H9 (cell line): ENCODE data around the gene SLC4A3. TPM values are rescaled to one million over a fixed set of nuclear protein-coding genes. Genes with fewer than 3 reads are reported as not detected.

Experiments
- DNase-seq: peaks from one replicate; pipeline ENCODE4 v3.0.0-alpha.2; 2017
- H2AFZ ChIP-seq: one replicate; pipeline ENCODE4 v1.6.1; 2013; ENCODE audit warnings: mild to moderate bottlenecking, low read length, control low read depth, moderate library complexity
- H2AK5ac ChIP-seq: 2 replicates; pipeline ENCODE4 v1.6.1; 2013; ENCODE audit warnings: low read length, control low read depth, mixed read lengths; ENCODE audit not compliant: insufficient read length
- H2BK120ac ChIP-seq: one replicate; pipeline ENCODE4 v1.6.1; 2013; ENCODE audit warnings: low read depth, mild to moderate bottlenecking, low read length, control low read depth, inconsistent platforms; ENCODE audit not compliant: poor library complexity, severe bottlenecking
- H2BK12ac ChIP-seq: 2 replicates; pipeline ENCODE4 v1.6.1; 2013; ENCODE audit warnings: low read length, control low read depth, mixed read lengths, low read depth; ENCODE audit not compliant: insufficient read length
- H2BK15ac ChIP-seq: 2 replicates; pipeline ENCODE4 v1.6.1; 2013; ENCODE audit warnings: low read depth, low read length, control low read depth
- H2BK20ac ChIP-seq: one replicate; pipeline ENCODE4 v1.6.1; 2013; ENCODE audit warnings: low read depth, mild to moderate bottlenecking, low read length, control low read depth, inconsistent platforms; ENCODE audit not compliant: poor library complexity, severe bottlenecking
- H2BK5ac ChIP-seq: 2 replicates; pipeline ENCODE4 v1.6.1; 2013; ENCODE audit warnings: low read length, control low read depth, mixed read lengths; ENCODE audit not compliant: insufficient read length
- H3K14ac ChIP-seq: 2 replicates; pipeline ENCODE4 v1.6.1; 2013; ENCODE audit warnings: low read length, control low read depth; ENCODE audit not compliant: insufficient read depth
- H3K18ac ChIP-seq: 2 replicates; pipeline ENCODE4 v1.6.1; 2013; ENCODE audit warnings: low read depth, mild to moderate bottlenecking, mixed read lengths, low read length, control low read depth; ENCODE audit not compliant: insufficient read length
- H3K23ac ChIP-seq: 2 replicates; pipeline ENCODE4 v1.6.1; 2013; ENCODE audit warnings: low read length, control low read depth, mixed read lengths, low read depth; ENCODE audit not compliant: insufficient read length
- H3K23me2 ChIP-seq: 2 replicates; pipeline ENCODE4 v1.6.1; 2013; ENCODE audit warnings: low read depth, mild to moderate bottlenecking, mixed read lengths, low read length, control low read depth; ENCODE audit not compliant: insufficient read length, poor library complexity, severe bottlenecking
- H3K27ac ChIP-seq: 2 replicates; pipeline ENCODE4 v1.5.1; 2013; ENCODE audit warnings: low read length, control low read depth, mixed read lengths, low read depth; ENCODE audit not compliant: insufficient read length
- H3K27me3 ChIP-seq: 2 replicates; pipeline ENCODE4 v1.6.1; 2013; ENCODE audit warnings: low read length, control low read depth, inconsistent platforms; ENCODE audit not compliant: insufficient read depth
- H3K4ac ChIP-seq: 2 replicates; pipeline ENCODE4 v1.6.1; 2013; ENCODE audit warnings: low read depth, mild to moderate bottlenecking, control low read depth, inconsistent platforms, low read length, moderate library complexity
- H3K4me1 ChIP-seq: 2 replicates; pipeline ENCODE4 v1.6.1; 2013; ENCODE audit warnings: low read length, control low read depth, inconsistent platforms; ENCODE audit not compliant: insufficient read depth
- H3K4me2 ChIP-seq: 2 replicates; pipeline ENCODE4 v1.6.1; 2013; ENCODE audit warnings: low read length, control low read depth, mixed read lengths; ENCODE audit not compliant: insufficient read length, insufficient read depth
- H3K56ac ChIP-seq: 2 replicates; pipeline ENCODE4 v1.6.1; 2013; ENCODE audit warnings: low read depth, mild to moderate bottlenecking, mixed read lengths, low read length, control low read depth; ENCODE audit not compliant: insufficient read length
- H3K79me1 ChIP-seq: 2 replicates; pipeline ENCODE4 v1.6.1; 2013; ENCODE audit warnings: low read depth, mild to moderate bottlenecking, moderate library complexity, low read length, control low read depth, inconsistent platforms; ENCODE audit not compliant: insufficient read depth, poor library complexity, severe bottlenecking
- H3K79me2 ChIP-seq: 2 replicates; pipeline ENCODE4 v1.6.1; 2013; ENCODE audit warnings: low read length, control low read depth, inconsistent platforms; ENCODE audit not compliant: insufficient read depth
- H3K9ac ChIP-seq: 2 replicates; pipeline ENCODE4 v1.6.1; 2013; ENCODE audit warnings: low read length, control low read depth, mixed read lengths; ENCODE audit not compliant: insufficient read length; ENCODE audit errors: extremely low read depth
- H3K9me3 ChIP-seq: one replicate; pipeline ENCODE4 v1.6.1; 2013; ENCODE audit warnings: low read depth, low read length, inconsistent platforms; ENCODE audit not compliant: control insufficient read depth
- H3T11ph ChIP-seq: one replicate; pipeline ENCODE4 v1.6.1; 2013; ENCODE audit warnings: mild to moderate bottlenecking, low read length, control low read depth, inconsistent platforms
- H4K20me1 ChIP-seq: one replicate; pipeline ENCODE4 v1.6.1; 2013; ENCODE audit not compliant: control insufficient read depth, insufficient read length, insufficient read depth
- H4K5ac ChIP-seq: 2 replicates; pipeline ENCODE4 v1.6.1; 2013; ENCODE audit warnings: low read depth, mild to moderate bottlenecking, mixed read lengths, low read length, control low read depth; ENCODE audit not compliant: insufficient read length
- H4K8ac ChIP-seq: replicated peaks from 2 replicates; pipeline ENCODE4 v1.6.1; 2013; ENCODE audit warnings: low read length, control low read depth, mixed read lengths, low read depth; ENCODE audit not compliant: insufficient read length
- H4K91ac ChIP-seq: 2 replicates; pipeline ENCODE4 v1.6.1; 2013; ENCODE audit warnings: low read depth, mild to moderate bottlenecking, moderate library complexity, mixed read lengths, low read length, control low read depth; ENCODE audit not compliant: insufficient read length
- H3K27ac Mint-ChIP-seq, 3 experiments: 2 replicates in 2 of 3; 3 replicates in 1 of 3; pipeline ENCODE4 v1.8.0; 2020 to 2021; ENCODE audit warnings: mixed read lengths in 3 of 3, mild to moderate bottlenecking in 1 of 3, moderate library complexity in 1 of 3
- H3K27me3 Mint-ChIP-seq: 2 replicates; pipeline ENCODE4 v1.8.0; 2021; ENCODE audit warnings: low read depth, mild to moderate bottlenecking, moderate library complexity, mixed read lengths
- H3K36me3 Mint-ChIP-seq, 3 experiments: 2 replicates in 2 of 3; 3 replicates in 1 of 3; pipeline ENCODE4 v1.8.0; 2020 to 2021; ENCODE audit warnings: low read depth in 3 of 3, mixed read lengths in 3 of 3; ENCODE audit not compliant: insufficient read depth in 1 of 3
- H3K4me1 Mint-ChIP-seq, 2 experiments: 2 replicates each; pipeline ENCODE4 v1.8.0; 2020; ENCODE audit warnings: mixed read lengths in 2 of 2
- H3K4me3 Mint-ChIP-seq, 2 experiments: 2 replicates in 1 of 2; 3 replicates in 1 of 2; pipeline ENCODE4 v1.8.0; 2020 to 2021; ENCODE audit warnings: mild to moderate bottlenecking in 2 of 2, mixed read lengths in 2 of 2, moderate library complexity in 1 of 2
- H3K9me3 Mint-ChIP-seq, 2 experiments: 2 replicates in 1 of 2; 3 replicates in 1 of 2; pipeline ENCODE4 v1.8.0; 2020; ENCODE audit warnings: mild to moderate bottlenecking in 2 of 2, mixed read lengths in 2 of 2, moderate library complexity in 1 of 2
- CTCF ChIP-seq: fragments of 200-600 bp; sonication (generic); conservative IDR thresholded peaks from 3 replicates; pipeline ENCODE4 v1.8.0; 2021; ENCODE audit warnings: antibody characterized with exemption, mild to moderate bottlenecking
- whole genome bisulfite sequencing: extraction: QIAGEN DNeasy Blood & Tissue Kit; methylation state at CpG from one replicate; pipeline ENCODE4 v1.1.7; 2013; ENCODE audit warnings: missing lambda C conversion rate, low lambda C conversion rate, mixed read lengths; ENCODE audit not compliant: insufficient read length; ENCODE audit errors: extremely low coverage; 5-methylcytosine and 5-hydroxymethylcytosine counted together
- total RNA-seq: library from RNA; stranded (reverse); gene quantifications from 2 replicates; pipeline ENCODE4 v1.2.1, GENCODE V29; 2021

SLC4A3 gene
- total RNA-seq, 1 experiment from 2014 or later, result 11.1 TPM

DNA sequence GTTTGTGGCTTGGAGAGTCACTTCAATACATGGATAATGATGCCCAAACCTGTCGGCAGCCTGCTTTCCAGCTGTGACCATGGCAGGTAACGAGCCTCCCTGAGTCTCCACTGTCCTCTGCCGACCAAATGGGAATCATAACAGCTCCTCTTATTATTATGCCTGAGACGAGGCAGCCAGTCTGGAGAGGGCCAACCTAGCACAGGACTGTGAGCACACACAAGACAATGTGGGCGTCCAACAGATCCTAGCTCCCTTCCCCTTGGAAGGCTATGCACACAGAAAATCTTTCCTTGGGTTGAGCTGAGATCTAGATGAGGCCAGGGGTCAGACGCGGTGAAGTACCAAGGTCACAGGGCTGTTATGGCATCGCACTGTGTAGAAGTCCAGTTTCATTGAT lies 890 bp upstream of the SLC4A3 start:
- Histone ChIP-seq H3K18ac (no peak overlapping the region), H2AFZ (no peak overlapping the region), H2BK15ac (no peak overlapping the region), H3K9ac (no peak overlapping the region), H4K20me1 (no peaks in the 10 kb centered on the region), H3K23ac (no peak overlapping the region), H2AK5ac (no peak overlapping the region), H3K4me2 (peak overlapping the region; percentile 14), H3K79me2 (no peaks in the 10 kb centered on the region), H4K8ac (no peak overlapping the region), H3T11ph (no peak overlapping the region), H4K91ac (no peak overlapping the region), H3K4ac (no peak overlapping the region), H2BK5ac (no peak overlapping the region), H3K27me3 (no peaks in the 10 kb centered on the region), H3K4me1 (0 out of 2 replicates have a peak, but pooled peaks cover 3% of the 10 kb centered on the region), H3K23me2 (no peaks in the 10 kb centered on the region), H3K9me3 (no peaks in the 10 kb centered on the region), H2BK20ac (no peak overlapping the region), H3K79me1 (no peaks in the 10 kb centered on the region), H2BK120ac (no peak overlapping the region), H3K56ac (no peak overlapping the region), H3K14ac (no peak overlapping the region), H2BK12ac (no peak overlapping the region), H3K27ac (no peak overlapping the region), H4K5ac (no peak overlapping the region)
- TF ChIP-seq CTCF, result no peak
- Mint-ChIP-seq H3K27me3 (peaks cover 21% of the 10 kb centered on the region), H3K4me1 (peaks cover 6 to 20% of the 10 kb centered on the region in 2 experiments), H3K36me3 (peaks cover 0 to 5% (median 0%) of the 10 kb centered on the region in 3 experiments; a peak in 3 of 7 replicates), H3K27ac (no peak overlapping the region), H3K9me3 (no peaks in the 10 kb centered on the region; a peak in 1 of 5 replicates), H3K4me3 (peak overlapping the region; percentile 76 to 87)
- WGBS, result no CpG with 5 or more reads among the region's 8 CpGs
- no peak for DNase-seq
